HL-60 (cell line): ENCODE data around the gene C3orf20.

ENCODE experiments used
- DNase-seq, 2 experiments: peaks; one replicate each; pipeline ENCODE4 v3.0.0-alpha.2; 2010 to 2020; ENCODE audit warnings: low read depth in 1 of 2, low spot score in 1 of 2
- H3K27ac ChIP-seq: fragments of 250-450 bp; sonication (Bioruptor Pico); replicated peaks from 2 replicates; pipeline ENCODE4 v1.5.1; 2020; ENCODE audit warnings: mild to moderate bottlenecking, moderate library complexity
- H3K27me3 ChIP-seq: fragments of 250-450 bp; sonication (Bioruptor Pico); 2 replicates; pipeline ENCODE4 v1.5.1; 2021; ENCODE audit warnings: mild to moderate bottlenecking, moderate library complexity; ENCODE audit not compliant: insufficient read depth, poor library complexity, severe bottlenecking
- H3K4me3 ChIP-seq: replicated peaks from 2 replicates; pipeline ENCODE4 v1.5.1; 2011; ENCODE audit warnings: mild to moderate bottlenecking, control low read depth, low read length; ENCODE audit not compliant: insufficient read depth
- CTCF ChIP-seq: IDR thresholded peaks from one replicate; pipeline ENCODE4 v1.5.1; 2011; ENCODE audit warnings: low read length, control low read depth, inconsistent platforms; ENCODE audit not compliant: insufficient read depth
- GABPA ChIP-seq: IDR thresholded peaks from 2 replicates; pipeline ENCODE4 v1.6.1; 2012; ENCODE audit warnings: low read depth
- POLR2AphosphoS5 ChIP-seq: IDR thresholded peaks from 2 replicates; pipeline ENCODE4 v1.6.1; 2012; ENCODE audit warnings: low read depth
- SPI1 ChIP-seq: IDR thresholded peaks from 2 replicates; pipeline ENCODE4 v1.6.1; 2012; ENCODE audit warnings: low read depth, mild to moderate bottlenecking, borderline replicate concordance
- TF ChIP-seq, protein P1 (sequence below): IDR thresholded peaks from 2 replicates; pipeline ENCODE4 v1.6.1; 2012; ENCODE audit warnings: low read depth; ENCODE audit not compliant: insufficient replicate concordance

The C3orf20 gene

DNA sequence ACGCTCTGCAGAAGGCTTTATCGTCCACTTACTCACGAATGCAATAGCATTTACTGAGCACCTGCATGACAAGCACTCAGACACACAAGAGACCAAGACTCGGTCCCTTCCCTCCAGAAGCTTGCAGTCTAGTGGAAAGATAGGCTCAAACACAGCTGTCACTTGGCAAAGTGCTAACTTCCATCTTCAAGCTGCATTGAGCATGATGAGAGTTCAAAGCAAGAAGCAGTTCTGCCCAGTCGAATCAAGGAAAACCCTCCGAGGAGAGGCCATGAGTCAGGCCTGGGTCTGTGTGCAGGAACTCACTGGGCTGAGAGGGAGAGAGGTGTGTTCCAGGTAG, 51.5 kb downstream of the C3orf20 start:
- no peak for DNase-seq
- TF ChIP-seq POLR2AphosphoS5: no peak
- no peak for TF ChIP-seq CTCF
- TF ChIP-seq, protein P1, sequence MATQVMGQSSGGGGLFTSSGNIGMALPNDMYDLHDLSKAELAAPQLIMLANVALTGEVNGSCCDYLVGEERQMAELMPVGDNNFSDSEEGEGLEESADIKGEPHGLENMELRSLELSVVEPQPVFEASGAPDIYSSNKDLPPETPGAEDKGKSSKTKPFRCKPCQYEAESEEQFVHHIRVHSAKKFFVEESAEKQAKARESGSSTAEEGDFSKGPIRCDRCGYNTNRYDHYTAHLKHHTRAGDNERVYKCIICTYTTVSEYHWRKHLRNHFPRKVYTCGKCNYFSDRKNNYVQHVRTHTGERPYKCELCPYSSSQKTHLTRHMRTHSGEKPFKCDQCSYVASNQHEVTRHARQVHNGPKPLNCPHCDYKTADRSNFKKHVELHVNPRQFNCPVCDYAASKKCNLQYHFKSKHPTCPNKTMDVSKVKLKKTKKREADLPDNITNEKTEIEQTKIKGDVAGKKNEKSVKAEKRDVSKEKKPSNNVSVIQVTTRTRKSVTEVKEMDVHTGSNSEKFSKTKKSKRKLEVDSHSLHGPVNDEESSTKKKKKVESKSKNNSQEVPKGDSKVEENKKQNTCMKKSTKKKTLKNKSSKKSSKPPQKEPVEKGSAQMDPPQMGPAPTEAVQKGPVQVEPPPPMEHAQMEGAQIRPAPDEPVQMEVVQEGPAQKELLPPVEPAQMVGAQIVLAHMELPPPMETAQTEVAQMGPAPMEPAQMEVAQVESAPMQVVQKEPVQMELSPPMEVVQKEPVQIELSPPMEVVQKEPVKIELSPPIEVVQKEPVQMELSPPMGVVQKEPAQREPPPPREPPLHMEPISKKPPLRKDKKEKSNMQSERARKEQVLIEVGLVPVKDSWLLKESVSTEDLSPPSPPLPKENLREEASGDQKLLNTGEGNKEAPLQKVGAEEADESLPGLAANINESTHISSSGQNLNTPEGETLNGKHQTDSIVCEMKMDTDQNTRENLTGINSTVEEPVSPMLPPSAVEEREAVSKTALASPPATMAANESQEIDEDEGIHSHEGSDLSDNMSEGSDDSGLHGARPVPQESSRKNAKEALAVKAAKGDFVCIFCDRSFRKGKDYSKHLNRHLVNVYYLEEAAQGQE: no peak
- TF ChIP-seq SPI1: no peak
- no peak for TF ChIP-seq GABPA
- Histone ChIP-seq H3K27ac (no peak overlapping the region), H3K27me3 (no peaks in the 10 kb centered on the region), H3K4me3 (no peak overlapping the region)

DNA sequence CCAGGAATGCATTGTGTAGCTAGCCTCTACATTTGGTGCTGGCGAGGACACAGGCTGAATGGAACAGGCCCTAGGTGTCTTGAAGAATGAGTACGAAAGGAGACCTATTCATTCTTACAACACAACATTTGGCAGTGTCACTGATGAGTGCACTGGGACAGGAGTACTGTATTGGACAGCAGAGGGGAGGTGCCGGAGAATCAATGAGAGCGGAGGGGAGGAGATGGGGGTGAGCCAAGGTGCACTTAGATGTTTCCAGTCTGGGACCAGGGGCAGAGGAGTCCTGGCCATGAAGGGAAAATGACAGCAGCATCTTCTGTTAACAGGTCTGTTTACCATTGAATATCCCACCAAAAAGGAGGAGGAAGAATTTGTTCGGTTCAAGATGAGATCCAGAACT, 53.2 kb downstream of the C3orf20 start:
- TF ChIP-seq CTCF (no peak), GABPA (no peak), SPI1 (no peak), POLR2AphosphoS5 (no peak)
- TF ChIP-seq, protein P1: no peak
- Histone ChIP-seq H3K27ac (no peak overlapping the region), H3K27me3 (no peaks in the 10 kb centered on the region), H3K4me3 (no peak overlapping the region)
- DNase-seq: no peak

GRCh38 chr3:14730703-14731382, 55.9 kb downstream of the C3orf20 start:
- Histone ChIP-seq H3K4me3 (no peak overlapping the region), H3K27me3 (no peaks in the 10 kb centered on the region), H3K27ac (no peak overlapping the region)
- TF ChIP-seq, protein P1: no peak
- TF ChIP-seq POLR2AphosphoS5 (no peak), GABPA (no peak), SPI1 (no peak), CTCF (no peak)
- DNase-seq: no peak
